Ishikawa (cell line): ENCODE results near the gene OR10A5.

Source experiments
- CEBPB ChIP-seq: IDR thresholded peaks from 2 replicates; pipeline ENCODE4 v1.6.1; 2012
- CREB1 ChIP-seq: IDR thresholded peaks from 2 replicates; pipeline ENCODE4 v1.6.1; 2012; ENCODE audit warnings: low read depth
- EGR1 ChIP-seq: IDR thresholded peaks from 2 replicates; pipeline ENCODE4 v1.6.1; 2012
- EP300 ChIP-seq: IDR thresholded peaks from 2 replicates; pipeline ENCODE4 v1.6.1; 2012; ENCODE audit warnings: borderline replicate concordance
- FOXM1 ChIP-seq: IDR thresholded peaks from 2 replicates; pipeline ENCODE4 v1.6.1; 2012; ENCODE audit warnings: low read depth, borderline replicate concordance
- NFIC ChIP-seq: IDR thresholded peaks from 2 replicates; pipeline ENCODE4 v1.6.1; 2012
- RAD21 ChIP-seq: IDR thresholded peaks from 2 replicates; pipeline ENCODE4 v1.6.1; 2012; ENCODE audit warnings: low read depth
- REST ChIP-seq: IDR thresholded peaks from 2 replicates; pipeline ENCODE4 v1.6.1; 2012; ENCODE audit warnings: low read depth, mild to moderate bottlenecking
- TAF1 ChIP-seq: IDR thresholded peaks from 2 replicates; pipeline ENCODE4 v1.6.1; 2012; ENCODE audit warnings: low read depth, mild to moderate bottlenecking
- TCF12 ChIP-seq: IDR thresholded peaks from 2 replicates; pipeline ENCODE4 v1.6.1; 2012; ENCODE audit warnings: low read depth
- TEAD4 ChIP-seq: IDR thresholded peaks from 2 replicates; pipeline ENCODE4 v1.6.1; 2012
- YY1 ChIP-seq: IDR thresholded peaks from 2 replicates; pipeline ENCODE4 v1.6.1; 2012; ENCODE audit warnings: low read depth
- ZBTB7A ChIP-seq: IDR thresholded peaks from 2 replicates; pipeline ENCODE4 v1.6.1; 2012; ENCODE audit warnings: low read depth
- TF ChIP-seq, protein P1 (sequence below): IDR thresholded peaks from 2 replicates; pipeline ENCODE4 v1.6.1; 2012
- TF ChIP-seq, protein P2 (sequence below): IDR thresholded peaks from 2 replicates; pipeline ENCODE4 v1.6.1; 2012

Gene OR10A5

DNA sequence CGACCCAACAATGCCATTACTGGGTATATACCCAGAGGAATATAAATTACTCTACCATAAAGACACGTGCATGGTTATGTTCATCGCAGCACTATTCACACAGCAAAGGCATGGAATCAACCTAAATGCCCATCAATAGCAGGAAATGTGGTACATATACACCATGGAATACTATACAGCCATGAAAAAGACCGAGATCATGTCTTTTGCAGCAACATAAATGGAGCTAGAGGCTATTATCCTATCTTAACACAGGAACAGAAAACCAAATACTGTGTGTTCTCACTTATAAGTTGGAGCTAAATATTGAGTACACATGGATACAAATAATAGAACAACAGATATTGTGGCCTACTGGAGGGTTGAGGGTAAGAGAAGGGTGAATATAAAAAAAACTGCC is 43.3 kb downstream of the OR10A5 start:
- TF ChIP-seq NFIC (no peak), EP300 (no peak), TEAD4 (no peak), TAF1 (no peak), RAD21 (no peak)

DNA sequence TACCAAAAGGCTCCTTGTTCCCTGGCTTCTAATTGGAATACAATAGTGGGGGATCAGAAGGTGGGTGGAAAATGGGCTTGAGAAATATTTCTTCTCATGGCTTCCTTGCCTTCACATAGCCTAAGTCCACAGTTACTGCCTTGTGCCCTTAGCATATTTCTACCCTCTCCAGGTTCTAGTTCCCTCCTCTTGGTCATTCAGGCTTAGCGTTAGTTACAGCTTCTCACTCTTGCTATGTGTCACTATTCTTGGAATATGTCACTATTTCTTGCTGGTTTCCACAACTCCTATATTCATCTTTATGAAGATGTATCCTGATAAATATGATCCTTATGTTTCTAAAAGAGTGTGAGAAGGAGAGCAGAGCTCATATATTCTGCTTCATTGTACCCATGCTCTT is 44.4 kb downstream of the OR10A5 start:
- TF ChIP-seq FOXM1 (no peak), TAF1 (no peak), TEAD4 (no peak), YY1 (no peak), ZBTB7A (no peak), CREB1 (no peak), EGR1 (no peak), TCF12 (no peak)
- TF ChIP-seq, protein P1, sequence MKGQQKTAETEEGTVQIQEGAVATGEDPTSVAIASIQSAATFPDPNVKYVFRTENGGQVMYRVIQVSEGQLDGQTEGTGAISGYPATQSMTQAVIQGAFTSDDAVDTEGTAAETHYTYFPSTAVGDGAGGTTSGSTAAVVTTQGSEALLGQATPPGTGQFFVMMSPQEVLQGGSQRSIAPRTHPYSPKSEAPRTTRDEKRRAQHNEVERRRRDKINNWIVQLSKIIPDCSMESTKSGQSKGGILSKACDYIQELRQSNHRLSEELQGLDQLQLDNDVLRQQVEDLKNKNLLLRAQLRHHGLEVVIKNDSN: no peak

GRCh38 chr11:6892400-6892799 is 46.9 kb downstream of the OR10A5 start, which contains the start of gene OR2D2:
TSS of gene OR2D2 (minus strand) at chr11:6892500. CDS start at chr11:6892500, 0 bp downstream.
- TF ChIP-seq NFIC (no peak), TCF12 (no peak), REST (no peak), TEAD4 (no peak), YY1 (no peak), ZBTB7A (no peak), RAD21 (no peak), TAF1 (no peak), EP300 (no peak), EGR1 (no peak), CREB1 (no peak), CEBPB (no peak), FOXM1 (no peak)
- TF ChIP-seq, protein P1: no peak
- TF ChIP-seq, protein P2, sequence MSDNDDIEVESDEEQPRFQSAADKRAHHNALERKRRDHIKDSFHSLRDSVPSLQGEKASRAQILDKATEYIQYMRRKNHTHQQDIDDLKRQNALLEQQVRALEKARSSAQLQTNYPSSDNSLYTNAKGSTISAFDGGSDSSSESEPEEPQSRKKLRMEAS: no peak

DNA sequence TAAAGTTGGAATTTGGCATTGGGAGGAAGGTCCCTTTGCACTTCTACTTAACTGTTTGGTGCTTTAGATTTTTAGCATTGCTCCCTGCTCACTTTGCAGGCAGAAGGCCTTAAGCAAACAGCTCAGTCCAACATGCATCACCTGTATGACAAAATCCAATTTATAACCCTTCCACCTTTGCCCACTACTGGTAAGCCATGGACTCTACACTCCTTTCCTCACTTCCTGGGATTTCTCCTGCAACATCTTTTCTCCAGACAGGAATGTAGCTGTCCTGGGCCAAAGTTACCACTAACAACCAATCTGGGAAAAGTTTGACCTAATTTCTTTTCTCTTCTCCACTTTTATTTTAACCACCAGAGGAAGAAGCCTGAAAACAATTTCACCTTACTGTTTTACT is 48.6 kb downstream of the OR10A5 start:
- TF ChIP-seq REST: no peak
- TF ChIP-seq TCF12: no peak
- TF ChIP-seq EP300: no peak
- TF ChIP-seq NFIC: no peak
- no peak for TF ChIP-seq CREB1
- TF ChIP-seq FOXM1: no peak
- TF ChIP-seq RAD21: no peak
- TF ChIP-seq YY1: no peak

DNA sequence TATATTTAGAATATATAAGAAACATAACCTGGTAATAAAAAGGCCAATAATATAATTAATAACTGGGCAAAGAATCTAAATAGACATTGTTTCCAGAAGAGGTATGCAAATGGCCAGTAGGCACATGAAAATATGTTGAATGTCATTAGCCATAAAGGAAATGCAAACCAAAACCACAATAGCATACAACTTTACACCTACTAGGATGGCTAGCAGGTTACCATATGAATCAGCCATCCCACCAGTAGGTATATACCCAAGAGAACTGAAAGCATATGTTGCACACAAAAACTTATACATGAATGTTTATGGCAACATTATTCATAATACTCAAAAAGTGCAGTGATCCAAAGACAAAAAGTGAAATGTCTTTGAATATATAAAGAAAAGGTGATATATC is 49.5 kb downstream of the OR10A5 start:
- TF ChIP-seq TAF1 (no peak), ZBTB7A (no peak), RAD21 (no peak), NFIC (no peak)
